ENCODE measurements around the gene INAFM2.

Gene INAFM2

GRCh38 chr15:40330368-40330836 is 6.9 kb downstream of the INAFM2 start:
- no peak for DNase-seq

GRCh38 chr15:40331026-40331425 is 7.5 kb downstream of the INAFM2 start:
- no peak for DNase-seq

GRCh38 chr15:40331637-40332036 is 8.1 kb downstream of the INAFM2 start:
- no peak for DNase-seq

- no peak for DNase-seq
Observed at GRCh38 chr15:40332113-40332781, 8.8 kb downstream of the INAFM2 start.

GRCh38 chr15:40333922-40334492 is 10.5 kb downstream of the INAFM2 start:
- DNase-seq, result no peak

GRCh38 chr15:40334541-40334940 is 11.0 kb downstream of the INAFM2 start:
- no peak for DNase-seq

GRCh38 chr15:40334941-40335795 is 11.7 kb downstream of the INAFM2 start:
- DNase-seq, result no peak

GRCh38 chr15:40335938-40336743 is 12.6 kb downstream of the INAFM2 start:
- DNase-seq, result no peak

- DNase-seq, result no peak
Observed at GRCh38 chr15:40336744-40337122, 13.2 kb downstream of the INAFM2 start.

GRCh38 chr15:40337597-40337996 is 14.1 kb downstream of the INAFM2 start:
- no peak for DNase-seq

GRCh38 chr15:40338041-40338657 is 14.7 kb downstream of the INAFM2 start:
- DNase-seq, result peak; percentile 71

GRCh38 chr15:40338921-40339620 is 15.6 kb downstream of the INAFM2 start:
- DNase-seq, result no peak

GRCh38 chr15:40339621-40339945 is 16.1 kb downstream of the INAFM2 start:
- no peak for DNase-seq

GRCh38 chr15:40340038-40340739 is 16.7 kb downstream of the INAFM2 start:
- DNase-seq, result no peak

- no peak for DNase-seq
Observed at GRCh38 chr15:40340740-40341400, 17.4 kb downstream of the INAFM2 start, which contains the start of gene CCDC9B. CCDC9B (minus strand) TSS chr15:40340939; CDS start chr15:40340819, 120 bp downstream.

GRCh38 chr15:40342416-40343320 is 19.2 kb downstream of the INAFM2 start:
- DNase-seq, result no peak

GRCh38 chr15:40343512-40343911 is 20.0 kb downstream of the INAFM2 start:
- DNase-seq, result no peak

GRCh38 chr15:40344217-40344616 is 20.7 kb downstream of the INAFM2 start:
- DNase-seq, result no peak

- DNase-seq, result peak; percentile 68
Observed at GRCh38 chr15:40344631-40345120, 21.2 kb downstream of the INAFM2 start.

Measured in activated gamma-delta T cell treated with Interleukin-2 at 50 U/mL for 16 hours (primary cell).